ENCODE measurements around the gene PPM1L.
"Not testable (repeated sequence)": the region's sequence is repeated elsewhere in the genome, so short reads cannot be mapped to it uniquely, and the experiment has no call there.

The PPM1L gene

GRCh38 chr3:160941885-160942494 is 186.0 kb downstream of the PPM1L start:
- no peak for DNase-seq

DNA sequence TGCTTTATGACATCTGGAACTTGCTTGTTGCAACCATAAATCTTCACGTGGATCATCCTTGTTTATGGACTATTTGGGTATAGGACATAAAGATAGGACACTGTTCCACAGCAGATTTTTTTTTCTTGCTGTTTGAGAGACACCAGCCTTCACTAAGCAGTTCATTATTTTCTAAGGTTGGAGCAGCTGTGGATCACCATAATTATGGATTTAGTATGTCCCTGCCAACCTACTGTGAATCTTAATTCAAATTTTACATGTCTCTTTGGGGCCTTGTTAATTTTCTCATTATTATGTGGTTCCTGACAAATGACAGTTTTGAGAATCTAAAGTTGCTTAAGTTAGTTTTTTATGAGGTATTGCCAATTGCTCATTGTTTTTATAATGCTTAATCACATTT is 188.0 kb downstream of the PPM1L start:
- no peak for DNase-seq

DNA sequence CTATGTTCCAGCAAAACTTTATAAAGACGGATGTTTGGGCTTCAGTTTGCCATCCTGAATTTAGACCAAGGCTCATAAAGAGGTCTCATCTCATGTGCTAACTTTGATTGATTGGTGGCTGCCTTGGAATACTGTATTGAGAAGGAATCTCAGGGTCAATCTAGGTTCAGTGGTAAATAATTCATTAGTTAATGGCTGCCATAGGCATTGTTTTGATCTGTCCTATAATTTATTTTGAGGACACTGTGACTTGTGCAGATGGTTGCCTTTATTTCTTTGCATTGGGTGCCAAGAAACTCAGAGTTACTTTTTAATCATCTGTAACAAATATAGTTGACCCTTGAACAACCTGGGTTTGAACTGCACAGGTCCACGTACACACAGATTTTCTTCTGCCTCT is 189.3 kb downstream of the PPM1L start:
- DNase-seq: no peak

DNA sequence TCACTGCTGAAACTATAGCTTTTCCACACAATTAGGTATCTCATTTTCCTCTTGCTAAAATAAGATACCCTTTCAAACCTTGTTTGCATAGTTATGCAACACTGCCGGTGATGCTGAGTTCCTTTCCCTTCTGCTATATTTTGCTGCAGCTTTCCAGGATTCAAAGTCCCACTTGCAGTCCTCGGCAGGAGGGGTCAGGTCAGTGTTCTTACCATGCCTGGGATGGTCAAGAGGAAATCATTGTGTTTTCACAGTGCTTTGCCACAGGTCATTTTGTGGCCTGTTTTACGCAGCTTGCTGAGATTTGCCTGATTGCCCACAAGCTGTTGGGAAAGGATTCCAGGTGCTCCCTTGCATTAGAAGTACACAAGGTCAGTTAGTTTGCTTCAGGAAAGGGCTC is 192.2 kb downstream of the PPM1L start:
- DNase-seq: no peak

GRCh38 chr3:160949460-160949859 is 193.4 kb downstream of the PPM1L start:
- no peak for DNase-seq

- no peak for DNase-seq
Measured at GRCh38 chr3:160950542-160950941, 194.5 kb downstream of the PPM1L start.

DNA sequence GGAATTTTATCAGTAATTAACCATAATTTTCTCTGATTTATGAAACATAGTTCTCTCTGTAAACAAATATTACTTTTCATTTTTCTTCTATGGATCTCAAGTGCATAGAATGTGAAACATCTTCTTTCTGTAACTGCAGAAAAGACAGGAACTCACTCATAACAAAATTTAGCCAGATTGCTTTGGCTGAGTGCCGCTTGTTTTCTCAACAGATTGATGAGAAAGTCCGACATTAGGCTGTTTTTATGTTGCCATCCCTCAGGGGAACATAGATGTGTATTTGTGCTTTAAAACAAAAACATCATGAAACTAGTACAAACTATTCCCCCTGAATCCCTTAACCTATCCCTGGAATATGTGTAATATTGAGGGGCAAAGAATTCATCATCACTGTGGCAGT is 194.9 kb downstream of the PPM1L start:
- DNase-seq: no peak

DNA sequence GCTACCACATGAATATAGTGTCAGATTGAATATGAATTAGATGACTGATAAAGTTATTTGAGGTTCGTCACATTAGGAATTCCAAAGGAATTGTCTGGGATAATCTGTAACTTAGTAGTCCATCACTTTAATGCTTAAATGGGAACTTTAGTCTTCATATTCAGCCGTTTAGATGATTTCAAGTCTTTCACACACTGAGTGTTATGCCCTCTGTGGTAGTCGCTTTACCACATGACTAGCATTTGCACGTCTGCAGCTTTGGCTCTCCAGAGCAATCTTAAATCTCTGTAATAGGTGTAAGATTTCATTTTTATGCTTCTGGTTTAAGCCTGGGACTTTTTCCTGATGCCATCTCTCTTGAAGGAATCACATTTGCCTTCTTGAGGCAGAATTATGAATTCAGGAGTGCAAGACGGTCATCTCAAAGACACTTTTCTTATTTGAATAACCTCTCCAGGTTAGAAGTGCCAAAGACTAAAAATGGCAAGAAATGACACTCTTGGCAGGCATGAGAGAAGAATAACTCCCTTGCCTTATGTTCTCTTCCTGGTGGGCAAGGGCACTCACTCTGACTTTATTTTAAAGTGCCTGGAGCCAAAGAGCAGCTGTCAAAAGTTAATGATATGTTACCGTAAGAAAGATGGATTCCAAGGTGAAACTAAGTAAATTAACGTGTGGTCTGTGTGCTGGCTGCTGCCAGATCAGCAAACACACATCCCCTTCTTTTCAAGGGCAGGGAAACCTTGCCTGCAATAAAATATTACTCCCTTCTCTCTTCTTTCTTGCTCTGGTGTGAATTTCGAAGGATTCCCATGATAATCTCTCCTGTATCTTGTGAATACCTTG is 195.8 kb downstream of the PPM1L start:
- DNase-seq: no peak

- no peak for DNase-seq
Measured at GRCh38 chr3:160953686-160954085, 197.7 kb downstream of the PPM1L start.

DNA sequence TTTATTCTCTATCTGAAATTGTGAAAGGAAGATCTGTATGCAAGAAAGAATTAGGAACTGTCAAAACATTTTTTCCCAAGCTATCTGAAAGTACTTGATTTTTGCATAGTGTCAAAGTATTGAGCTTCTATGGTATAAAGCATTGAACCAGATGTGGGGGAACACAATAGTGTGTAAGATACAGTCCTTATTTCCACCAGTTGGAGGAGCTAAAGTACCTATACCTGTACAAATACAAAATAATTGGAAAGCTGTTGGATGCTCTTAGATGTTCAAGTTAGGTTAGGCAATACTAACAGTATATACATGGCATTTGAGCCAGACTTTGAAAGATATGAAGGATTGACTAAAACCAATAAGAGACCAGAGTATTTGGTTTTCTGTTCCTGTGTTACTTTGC is 200.8 kb downstream of the PPM1L start:
- DNase-seq: no peak

- DNase-seq: no peak
Measured at GRCh38 chr3:160960568-160960967, 204.5 kb downstream of the PPM1L start.

GRCh38 chr3:160963949-160964348 is 207.9 kb downstream of the PPM1L start:
- no peak for DNase-seq

DNA sequence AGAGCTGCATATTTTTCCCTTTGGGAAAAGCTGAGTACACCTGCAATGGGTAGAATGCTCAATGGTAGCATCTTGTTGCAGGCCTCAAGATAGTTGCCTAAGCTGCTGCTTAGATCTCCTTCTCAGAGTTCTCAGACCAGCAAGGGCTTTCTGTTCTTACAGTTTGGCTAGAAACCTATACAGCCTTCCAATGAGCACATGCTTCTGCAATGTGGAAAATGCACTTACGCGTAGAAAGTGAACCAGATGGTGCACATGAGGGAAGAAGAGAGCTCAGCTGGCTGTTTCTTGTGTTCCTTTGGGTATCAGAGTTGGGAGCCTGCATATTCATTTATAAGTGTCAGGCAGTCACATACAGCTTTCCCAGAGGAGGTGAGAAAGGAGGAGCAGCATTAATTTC is 212.7 kb downstream of the PPM1L start:
- no peak for DNase-seq

DNA sequence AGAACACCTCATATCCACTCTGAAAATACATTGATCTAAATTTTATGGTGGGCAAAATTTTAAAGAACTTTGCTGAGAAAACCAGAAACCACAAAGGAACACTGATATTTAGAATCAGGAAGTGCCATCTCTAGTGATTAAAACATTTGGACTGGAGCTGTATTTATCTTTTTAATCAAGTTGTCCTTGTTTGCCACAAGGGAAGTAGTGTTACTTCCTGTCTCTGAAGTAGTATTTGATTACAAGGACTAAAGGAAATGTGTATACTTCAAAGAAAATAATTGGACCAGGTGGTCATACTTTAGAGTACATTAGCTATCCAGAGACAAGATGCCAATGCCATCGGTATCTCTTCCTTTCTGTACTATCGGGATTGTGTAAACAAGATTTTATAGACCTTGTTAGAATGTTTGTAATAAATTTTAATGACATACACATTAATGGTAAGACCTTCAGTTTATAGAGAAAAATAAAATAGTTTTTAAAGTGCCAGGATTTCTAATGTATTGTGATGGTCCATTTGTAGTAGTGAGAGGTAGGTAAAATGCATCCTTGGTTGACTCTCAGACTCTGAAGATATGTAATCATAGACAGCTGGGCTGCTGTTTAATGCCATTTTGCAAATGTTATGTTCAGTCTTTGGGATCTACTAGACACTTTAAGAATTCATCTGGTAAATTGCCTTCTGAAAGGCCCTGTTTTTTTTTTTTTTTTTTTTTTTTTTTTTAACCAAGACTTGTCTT is 217.2 kb downstream of the PPM1L start:
- no peak for DNase-seq

DNA sequence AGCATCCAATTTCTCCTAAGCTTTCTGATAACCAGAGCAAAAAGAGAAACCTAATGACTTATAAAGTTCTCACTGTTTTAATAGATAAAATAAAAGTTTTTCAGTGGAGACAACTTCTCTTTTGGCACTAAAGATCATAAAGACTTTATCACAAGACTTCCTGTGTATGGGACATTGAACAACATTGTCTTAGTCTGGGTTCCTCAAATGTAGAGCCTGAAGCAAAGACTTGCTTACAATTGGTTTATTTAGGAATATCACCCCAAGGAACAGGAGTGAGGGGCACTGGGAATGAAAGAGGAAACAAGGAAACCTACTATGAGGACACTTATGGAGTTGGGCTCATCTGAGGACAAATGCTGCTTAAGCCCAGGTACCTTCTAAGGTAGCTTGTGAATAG is 221.7 kb downstream of the PPM1L start:
- no peak for DNase-seq

DNA sequence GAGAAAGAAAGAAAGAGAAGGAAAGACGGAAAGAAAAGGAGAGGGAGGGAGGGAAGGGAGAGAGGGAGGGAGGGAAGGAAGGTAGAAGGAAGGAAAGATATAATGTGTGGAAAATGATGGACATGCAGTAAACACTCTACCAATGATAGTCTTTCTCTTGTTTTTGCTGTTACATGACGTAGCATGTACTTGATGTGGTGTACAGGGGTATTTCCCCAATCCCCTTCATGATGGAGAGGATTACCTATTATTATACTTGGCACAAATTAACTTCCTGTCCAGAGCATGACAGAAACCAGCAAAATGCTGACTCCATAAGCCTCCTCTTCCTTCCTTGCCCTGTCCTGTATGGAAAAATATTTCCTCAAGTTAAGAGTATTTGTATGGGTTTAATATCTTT is 224.7 kb downstream of the PPM1L start:
- DNase-seq: no peak

DNA sequence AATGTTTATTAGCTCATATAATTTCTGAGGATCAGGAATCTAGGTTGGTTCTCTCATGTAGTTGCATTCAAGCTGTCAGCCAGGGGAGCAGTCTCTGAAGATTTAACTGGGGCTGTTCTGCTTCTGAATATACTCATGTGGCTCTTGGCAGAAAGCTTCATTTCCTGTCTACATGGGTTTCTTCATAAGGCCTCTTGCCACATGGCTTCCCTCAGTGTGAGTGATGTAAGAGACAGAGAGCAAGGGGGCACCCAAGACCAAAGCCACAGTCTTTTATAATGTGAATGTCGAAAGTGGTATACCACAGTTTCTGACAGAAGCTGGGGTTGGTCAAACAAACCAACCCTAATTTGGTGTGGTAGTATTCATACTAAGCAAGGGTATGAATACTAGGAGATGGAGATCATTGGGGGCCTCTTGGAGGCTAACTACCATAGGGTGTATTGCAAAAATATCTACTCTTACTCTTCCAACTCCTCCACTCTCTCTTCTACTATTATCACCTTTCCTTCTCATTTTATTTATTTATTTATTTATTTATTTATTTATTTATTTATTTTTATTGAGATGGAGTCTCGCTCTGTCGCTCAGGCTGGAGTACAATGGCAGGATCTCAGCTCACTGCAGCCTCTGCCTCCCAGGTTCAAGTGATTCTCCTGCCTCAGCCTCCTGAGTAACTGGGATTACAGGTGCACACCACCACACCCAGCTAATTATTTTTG is 225.3 kb downstream of the PPM1L start:
- no peak for DNase-seq

- DNase-seq: no peak
Measured at GRCh38 chr3:160982491-160982890, 226.5 kb downstream of the PPM1L start.

- DNase-seq: not testable (repeated sequence)
Measured at GRCh38 chr3:160983900-160984299, 227.9 kb downstream of the PPM1L start.

GRCh38 chr3:160986069-160986468 is 230.0 kb downstream of the PPM1L start:
- no peak for DNase-seq

GRCh38 chr3:160987982-160988964 is 232.2 kb downstream of the PPM1L start:
- no peak for DNase-seq

DNA sequence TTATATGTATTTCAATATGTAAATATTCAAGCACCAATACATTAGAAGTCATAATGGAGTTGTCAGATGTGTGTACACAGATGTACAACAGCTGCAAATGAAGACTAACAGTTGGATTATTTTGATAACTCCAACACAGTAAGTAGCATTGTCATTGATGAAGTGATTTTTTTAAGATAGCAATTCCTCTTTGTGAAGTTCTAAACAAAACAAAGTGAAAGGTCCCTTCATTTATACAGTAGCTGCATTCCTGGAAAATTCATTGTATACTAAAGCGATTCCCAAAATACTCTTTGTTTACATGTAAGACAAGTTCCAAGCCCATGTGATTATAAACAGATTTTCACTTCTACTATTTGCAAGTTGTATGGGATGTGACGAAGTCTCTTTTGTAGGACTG is 234.4 kb downstream of the PPM1L start:
- no peak for DNase-seq

All from NCI-H774 (cell line).